Measurements from ENCODE around the gene HAGH.
"Not testable (repeated sequence)": the region's sequence is repeated elsewhere in the genome, so short reads cannot be mapped to it uniquely, and the experiment has no call there.

HAGH gene

GRCh38 chr16:1826691-1827573 lies at the start of gene HAGH, which contains the start of gene FAHD1:
Gene HAGH (minus strand): TSS chr16:1826825. CDS start chr16:1826787, 38 bp downstream.
Gene FAHD1 (plus strand): TSS chr16:1827206. CDS start chr16:1827239, 33 bp downstream.
- DNase-seq (ENCODE audit: low spot score): peak; percentile 100

- not testable (repeated sequence) for DNase-seq (ENCODE audit: low spot score)
These were observed 49.4 kb upstream of the HAGH start for GRCh38 chr16:1876066-1876465.

- no peak for DNase-seq (ENCODE audit: low spot score)
These were observed 48.2 kb upstream of the HAGH start for GRCh38 chr16:1874854-1875253.

- no peak for DNase-seq (ENCODE audit: low spot score)
These were observed 45.5 kb upstream of the HAGH start, which contains the start of gene MEIOB for GRCh38 chr16:1871974-1872635. Gene MEIOB (minus strand): TSS chr16:1872164. CDS start chr16:1868175, 3,989 bp downstream.

- DNase-seq (ENCODE audit: low spot score): no peak
These were observed 43.9 kb upstream of the HAGH start for GRCh38 chr16:1870365-1871082.

GRCh38 chr16:1865902-1866690 lies 39.5 kb upstream of the HAGH start:
- DNase-seq (ENCODE audit: low spot score): no peak

- no peak for DNase-seq (ENCODE audit: low spot score)
These were observed 37.2 kb upstream of the HAGH start for GRCh38 chr16:1863681-1864460.

GRCh38 chr16:1862394-1862793 lies 35.8 kb upstream of the HAGH start:
- DNase-seq (ENCODE audit: low spot score): no peak

GRCh38 chr16:1861730-1862129 lies 35.1 kb upstream of the HAGH start:
- DNase-seq (ENCODE audit: low spot score): no peak

GRCh38 chr16:1859650-1860049 lies 33.0 kb upstream of the HAGH start:
- DNase-seq (ENCODE audit: low spot score): no peak

GRCh38 chr16:1858189-1858865 lies 31.7 kb upstream of the HAGH start:
- DNase-seq (ENCODE audit: low spot score): no peak

- DNase-seq (ENCODE audit: low spot score): no peak
These were observed 30.9 kb upstream of the HAGH start for GRCh38 chr16:1857433-1858097.

GRCh38 chr16:1851793-1852192 lies 25.2 kb upstream of the HAGH start:
- no peak for DNase-seq (ENCODE audit: low spot score)

GRCh38 chr16:1850981-1851380 lies 24.4 kb upstream of the HAGH start:
- no peak for DNase-seq (ENCODE audit: low spot score)

- DNase-seq (ENCODE audit: low spot score): no peak
These were observed 19.8 kb upstream of the HAGH start for GRCh38 chr16:1846416-1846815.

- no peak for DNase-seq (ENCODE audit: low spot score)
These were observed 19.4 kb upstream of the HAGH start for GRCh38 chr16:1845985-1846384.

- DNase-seq (ENCODE audit: low spot score): no peak
These were observed 12.9 kb upstream of the HAGH start for GRCh38 chr16:1839554-1839953.

- no peak for DNase-seq (ENCODE audit: low spot score)
These were observed 7.5 kb upstream of the HAGH start for GRCh38 chr16:1834096-1834495.

GRCh38 chr16:1832838-1833454 lies 6.3 kb upstream of the HAGH start:
- DNase-seq (ENCODE audit: low spot score): no peak
